ENCODE measurements around the gene MOCS1.

DNA sequence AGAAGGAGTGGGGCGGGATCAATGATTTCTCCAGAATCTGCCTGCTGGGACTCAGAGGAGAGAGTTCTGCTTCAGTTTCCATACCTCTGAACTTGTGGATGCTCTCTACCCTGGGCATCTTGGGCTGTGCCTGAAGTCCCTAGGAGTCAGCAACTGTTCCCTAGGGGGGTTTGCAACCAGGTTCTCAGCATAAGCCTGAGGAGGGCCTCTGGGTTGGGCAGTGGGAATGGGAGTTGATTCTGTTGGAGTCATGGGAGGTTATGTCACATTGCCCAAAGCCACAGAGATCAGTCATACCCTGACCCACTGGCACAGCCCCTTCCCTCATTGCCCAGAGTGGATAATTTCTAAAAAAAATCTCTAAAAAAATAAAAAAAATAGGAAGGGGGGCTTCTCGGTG is 47.4 kb downstream of the MOCS1 start:
- TF ChIP-seq POLR2A (IDR thresholded peaks at IDR 0.05; ENCODE audit: low read depth, low read length): no peak
- TF ChIP-seq POLR2AphosphoS5 (IDR thresholded peaks at IDR 0.05; ENCODE audit: low read depth, low read length): no peak
- TF ChIP-seq TAF1 (IDR thresholded peaks at IDR 0.05; ENCODE audit: borderline replicate concordance, low read depth, low read length): no peak

Data from GM12892 (cell line).